GM12801 (cell line): ENCODE data around the gene YY2.

Experiments
- TF ChIP-seq, protein P1 (sequence below): IDR thresholded peaks from one replicate; pipeline ENCODE4 v1.5.1; 2011; ENCODE audit warnings: control low read depth; ENCODE audit not compliant: insufficient read length; ENCODE audit errors: extremely low read depth

YY2 gene

DNA sequence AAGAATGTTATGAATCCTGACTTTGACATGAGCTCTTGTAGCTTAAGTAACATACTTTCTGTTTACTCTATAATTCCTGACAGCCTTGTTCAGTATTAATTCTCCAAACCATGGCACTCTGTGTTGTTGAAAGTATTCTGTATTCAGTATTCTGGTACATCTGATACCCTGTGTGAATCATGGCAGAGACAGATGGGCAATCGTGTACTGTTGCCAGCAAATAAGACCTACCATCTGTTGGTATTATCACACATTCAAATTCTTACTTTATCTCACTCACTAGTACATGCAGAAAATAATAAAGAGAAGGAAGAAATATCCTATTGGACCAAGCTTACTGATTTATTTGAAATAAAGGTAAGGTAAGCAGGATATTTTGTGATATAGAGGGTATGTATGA lies 8.4 kb upstream of the YY2 start:
- TF ChIP-seq, protein P1, sequence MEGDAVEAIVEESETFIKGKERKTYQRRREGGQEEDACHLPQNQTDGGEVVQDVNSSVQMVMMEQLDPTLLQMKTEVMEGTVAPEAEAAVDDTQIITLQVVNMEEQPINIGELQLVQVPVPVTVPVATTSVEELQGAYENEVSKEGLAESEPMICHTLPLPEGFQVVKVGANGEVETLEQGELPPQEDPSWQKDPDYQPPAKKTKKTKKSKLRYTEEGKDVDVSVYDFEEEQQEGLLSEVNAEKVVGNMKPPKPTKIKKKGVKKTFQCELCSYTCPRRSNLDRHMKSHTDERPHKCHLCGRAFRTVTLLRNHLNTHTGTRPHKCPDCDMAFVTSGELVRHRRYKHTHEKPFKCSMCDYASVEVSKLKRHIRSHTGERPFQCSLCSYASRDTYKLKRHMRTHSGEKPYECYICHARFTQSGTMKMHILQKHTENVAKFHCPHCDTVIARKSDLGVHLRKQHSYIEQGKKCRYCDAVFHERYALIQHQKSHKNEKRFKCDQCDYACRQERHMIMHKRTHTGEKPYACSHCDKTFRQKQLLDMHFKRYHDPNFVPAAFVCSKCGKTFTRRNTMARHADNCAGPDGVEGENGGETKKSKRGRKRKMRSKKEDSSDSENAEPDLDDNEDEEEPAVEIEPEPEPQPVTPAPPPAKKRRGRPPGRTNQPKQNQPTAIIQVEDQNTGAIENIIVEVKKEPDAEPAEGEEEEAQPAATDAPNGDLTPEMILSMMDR, result no peak

DNA sequence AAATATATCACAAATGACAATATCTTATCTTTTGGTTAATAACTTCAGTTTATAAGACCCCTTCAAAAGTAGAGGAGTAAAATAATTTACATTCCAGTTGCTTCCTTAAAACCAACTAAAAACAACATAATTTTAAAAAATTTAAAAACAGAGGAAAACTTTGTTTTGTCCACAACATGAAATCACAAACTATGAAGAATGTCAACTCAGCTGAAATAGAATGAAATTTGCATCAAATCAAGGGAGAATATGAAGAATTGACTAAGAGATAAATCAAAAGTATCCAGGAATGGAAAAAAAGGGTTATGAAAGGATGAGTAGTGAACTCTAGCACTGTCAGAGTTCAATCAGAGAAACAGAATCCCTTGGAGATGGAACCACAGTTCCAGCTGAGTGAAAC lies 2.2 kb upstream of the YY2 start:
- TF ChIP-seq, protein P1, result no peak

DNA sequence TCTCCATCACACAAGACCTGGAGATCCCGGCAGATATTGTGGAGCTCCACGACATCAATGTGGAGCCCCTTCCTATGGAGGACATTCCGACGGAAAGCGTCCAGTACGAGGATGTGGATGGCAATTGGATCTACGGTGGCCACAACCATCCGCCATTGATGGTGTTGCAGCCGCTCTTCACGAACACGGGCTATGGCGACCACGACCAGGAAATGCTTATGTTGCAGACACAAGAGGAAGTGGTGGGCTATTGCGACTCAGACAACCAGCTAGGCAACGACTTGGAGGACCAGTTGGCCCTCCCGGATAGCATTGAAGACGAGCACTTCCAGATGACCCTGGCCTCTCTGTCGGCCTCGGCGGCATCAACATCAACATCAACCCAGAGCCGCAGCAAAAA lies 717 bp downstream of the YY2 start:
- TF ChIP-seq, protein P1, result no peak

DNA sequence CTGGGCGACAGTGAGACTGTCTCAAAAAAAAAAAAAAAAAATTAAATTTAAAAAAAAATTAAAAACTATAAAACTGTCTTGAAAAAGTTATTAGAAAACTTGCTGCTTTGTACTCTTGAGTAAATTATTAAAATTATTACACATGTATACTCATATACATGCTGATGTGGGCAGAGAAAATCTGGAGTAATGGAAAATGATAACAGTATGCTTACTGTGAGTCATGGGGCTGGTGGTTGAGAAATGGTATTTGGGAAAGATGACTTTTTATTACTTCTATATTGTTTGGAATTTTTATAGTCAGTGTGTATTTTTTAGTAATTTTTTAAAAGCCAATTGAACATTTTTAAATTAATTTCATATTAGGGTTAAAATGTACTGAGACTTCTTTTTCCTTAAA lies 7.5 kb downstream of the YY2 start:
- TF ChIP-seq, protein P1, result no peak

DNA sequence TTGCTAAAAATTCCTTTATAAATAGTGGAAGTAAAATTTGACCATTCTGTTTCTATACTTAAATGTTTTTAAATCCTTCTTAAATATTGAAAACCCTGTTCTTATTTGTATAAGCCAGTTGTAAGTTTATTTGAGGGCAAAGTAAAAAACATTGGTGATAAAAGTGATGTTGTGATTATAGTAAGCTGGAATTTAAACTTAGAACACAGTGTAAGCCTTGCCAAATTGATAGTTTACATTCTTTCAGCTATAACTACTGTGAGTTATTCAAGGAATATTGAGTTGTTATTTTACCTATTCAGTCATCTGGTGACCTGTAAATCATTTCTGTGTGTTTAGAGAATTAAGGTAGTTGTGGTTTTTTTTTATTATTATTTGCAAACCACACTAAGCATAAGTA lies 9.6 kb downstream of the YY2 start:
- TF ChIP-seq, protein P1, result no peak

DNA sequence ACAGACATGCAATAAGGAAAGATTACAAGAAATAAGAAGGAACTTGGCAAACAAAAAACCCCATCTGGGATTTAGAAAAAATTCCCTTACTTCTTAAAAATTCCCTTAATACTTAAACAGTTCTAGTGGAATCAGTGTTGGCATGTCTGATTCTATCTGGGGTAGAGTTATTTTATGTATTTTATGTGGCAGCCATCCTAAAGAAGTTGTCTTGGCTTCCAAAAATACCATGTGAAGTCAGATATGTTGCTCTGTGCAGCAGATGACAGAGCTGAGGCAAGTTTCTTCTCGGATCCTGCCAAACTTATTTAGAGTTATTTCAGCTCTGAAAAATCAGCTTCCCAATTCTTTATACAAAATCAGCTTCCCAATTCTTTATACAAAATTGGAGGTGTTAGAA lies 14.7 kb downstream of the YY2 start:
- TF ChIP-seq, protein P1, result no peak

DNA sequence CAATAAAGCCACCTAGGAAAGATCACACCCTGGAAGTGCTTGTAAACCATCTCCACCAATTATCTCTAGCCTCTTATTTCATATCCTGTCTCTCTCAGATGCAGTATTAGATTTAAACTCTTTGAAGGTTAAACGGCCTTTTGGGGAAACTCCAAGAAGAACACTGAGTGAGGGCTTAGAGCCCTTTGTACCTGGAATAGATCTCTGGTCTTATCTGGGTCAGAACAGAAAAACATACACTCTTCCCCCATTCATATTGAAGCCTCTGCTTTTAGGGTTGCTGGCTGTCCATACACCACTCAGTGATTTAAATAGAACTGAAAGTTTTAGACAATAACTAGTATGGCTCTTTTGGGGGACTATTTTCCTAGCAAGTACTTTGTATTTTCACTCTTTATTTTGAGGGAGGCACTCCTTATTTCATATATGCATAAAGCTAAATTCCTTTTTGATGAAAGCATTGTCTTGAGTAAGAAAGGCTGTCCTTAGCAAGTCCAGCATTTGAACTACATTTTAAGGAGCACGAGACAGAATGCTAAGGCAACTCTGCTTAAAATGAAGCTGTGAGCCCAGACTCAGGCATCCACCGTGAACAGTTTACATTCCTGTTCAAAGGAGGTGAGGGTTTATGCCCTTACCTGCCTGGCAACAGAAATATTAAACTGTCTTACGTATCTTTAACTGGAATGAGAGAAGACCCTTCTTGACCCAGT lies 17.4 kb downstream of the YY2 start:
- TF ChIP-seq, protein P1, result no peak
